Gastroesophageal sphincter (tissue), 3 donors: ENCODE data around the gene FOXJ3.

Experiments used
- CTCF ChIP-seq, 4 experiments: fragments of 200-600 bp in 2 of 4; fragments of 450-650 bp in 2 of 4; sonication (generic) in 1 of 4; IDR thresholded peaks; one replicate each; pipeline ENCODE4 v1.5.1; 2017 to 2019; ENCODE audit warnings: antibody characterized with exemption in 4 of 4, mild to moderate bottlenecking in 2 of 4, moderate library complexity in 2 of 4
- POLR2A ChIP-seq, 2 donors: fragments of 450-650 bp; IDR thresholded peaks; one replicate each; pipeline ENCODE4 v1.6.1; 2017; ENCODE audit warnings: antibody characterized with exemption in 2 of 2, mild to moderate bottlenecking in 2 of 2, moderate library complexity in 1 of 2
- POLR2AphosphoS5 ChIP-seq: sonication (generic); formaldehyde crosslinking; IDR thresholded peaks from one replicate; pipeline ENCODE4 v1.6.1; 2017; ENCODE audit warnings: antibody characterized with exemption

- TF ChIP-seq CTCF (IDR thresholded peaks at IDR 0.05) (no peak), POLR2AphosphoS5 (no peak), POLR2A (IDR thresholded peaks at IDR 0.05) (no peak)
Measured at GRCh38 chr1:42369471-42369870, 34.4 kb upstream of the FOXJ3 start.
